CD4-positive, alpha-beta memory T cell (primary cell): ENCODE data around the gene SLC37A1. TPM values are rescaled to one million over a fixed set of nuclear protein-coding genes. Genes with fewer than 3 reads are reported as not detected.

Experiments used
- CTCF ChIA-PET: fragments of 350-600 bp; sonication (Branson Sonifier 250); formaldehyde crosslinking; loops from one replicate; lab custom pipeline; 2021; ENCODE audit warnings: inconsistent platforms; ENCODE audit not compliant: partially characterized antibody; lab: Charles Lee
- POLR2A ChIA-PET: fragments of 350-600 bp; sonication (Branson Sonifier 250); formaldehyde crosslinking; loops from one replicate; lab custom pipeline; 2021; ENCODE audit not compliant: partially characterized antibody; lab: Charles Lee
- DNase-seq, 5 donors: peaks; one replicate each; pipeline versions ENCODE4 v3.0.0 to v3.0.0-alpha.2; 2020 to 2022; ENCODE audit warnings: mixed read lengths in 1 of 5
- H3K27ac ChIP-seq: one replicate; pipeline ENCODE4 v1.7.0; 2013; ENCODE audit warnings: low read depth, low read length
- H3K27me3 ChIP-seq: 2 replicates; pipeline ENCODE4 v1.7.0; 2013; ENCODE audit warnings: mild to moderate bottlenecking, low read length, moderate library complexity; ENCODE audit not compliant: insufficient read depth
- H3K36me3 ChIP-seq: 2 replicates; pipeline ENCODE4 v1.7.0; 2013; ENCODE audit warnings: mild to moderate bottlenecking, low read length, moderate library complexity; ENCODE audit not compliant: insufficient read depth
- H3K4me1 ChIP-seq: 2 replicates; pipeline ENCODE4 v1.7.0; 2013; ENCODE audit warnings: mild to moderate bottlenecking, low read length, moderate library complexity; ENCODE audit not compliant: insufficient read depth
- H3K4me3 ChIP-seq, 2 donors: one replicate each; pipeline ENCODE4 v1.7.0; 2013; ENCODE audit warnings: low read length in 2 of 2, mild to moderate bottlenecking in 1 of 2
- H3K9me3 ChIP-seq, 2 donors: one replicate each; pipeline ENCODE4 v1.7.0; 2013; ENCODE audit warnings: low read length in 2 of 2, control low read depth in 1 of 2; ENCODE audit not compliant: control insufficient read depth in 1 of 2
- H3K27ac Mint-ChIP-seq, 7 donors: one replicate each; pipeline ENCODE4 v1.8.0; 2020 to 2021; ENCODE audit warnings: mixed read lengths in 7 of 7, mild to moderate bottlenecking in 6 of 7, inconsistent platforms in 3 of 7, moderate library complexity in 3 of 7
- H3K27me3 Mint-ChIP-seq, 2 donors: one replicate each; pipeline ENCODE4 v1.8.0; 2020 to 2021; ENCODE audit warnings: mixed read lengths in 2 of 2
- H3K36me3 Mint-ChIP-seq, 2 donors: one replicate each; pipeline ENCODE4 v1.8.0; 2020 to 2021; ENCODE audit warnings: mixed read lengths in 2 of 2, inconsistent platforms in 1 of 2, mild to moderate bottlenecking in 1 of 2
- H3K4me1 Mint-ChIP-seq, 4 donors: one replicate each; pipeline ENCODE4 v1.8.0; 2020 to 2021; ENCODE audit warnings: mixed read lengths in 4 of 4, mild to moderate bottlenecking in 1 of 4
- H3K4me3 Mint-ChIP-seq, 8 donors: one replicate each; pipeline ENCODE4 v1.8.0; 2020 to 2021; ENCODE audit warnings: mixed read lengths in 8 of 8, mild to moderate bottlenecking in 7 of 8, moderate library complexity in 6 of 8, inconsistent platforms in 3 of 8
- H3K9me3 Mint-ChIP-seq, 8 donors: one replicate each; pipeline ENCODE4 v1.8.0; 2020 to 2021; ENCODE audit warnings: mixed read lengths in 8 of 8, mild to moderate bottlenecking in 5 of 8, inconsistent platforms in 3 of 8, moderate library complexity in 1 of 8
- intact Hi-C: fragments of 100-400 bp; cut with micrococcal nuclease; formaldehyde crosslinking; loops from one replicate; pipeline ENCODE4 v1.15.1; 2023
- polyA plus RNA-seq, 2 donors: library from polyadenylated mRNA; unstranded; fragments of 300-500 nt; fragmentation: Illumina TruSeq; gene quantifications; one replicate each; pipeline ENCODE4 v1.2.3, GENCODE V29; 2021
- total RNA-seq, 2 experiments: library from RNA; stranded (reverse); gene quantifications; one replicate each; pipeline ENCODE4 v1.2.3, GENCODE V29; 2021

SLC37A1 gene
- total and polyA plus RNA-seq, 4 experiments from 2014 or later = 4.7 to 18.5 (median 12.6) TPM

- H3K9me3 ChIP-seq = no peaks in the 10 kb centered on the region
- Mint-ChIP-seq H3K36me3 (no peaks in the 10 kb centered on the region), H3K27me3 (peaks cover 16% of the 10 kb centered on the region in 2 donors), H3K4me1 (peaks cover 2 to 5% (median 4%) of the 10 kb centered on the region in 4 donors), H3K4me3 (no peak overlapping the region), H3K27ac (no peak overlapping the region), H3K9me3 (peaks cover 0 to 3% (median 0%) of the 10 kb centered on the region in 8 donors)
- no peak for DNase-seq
- ChIA-PET POLR2A (interaction anchor here (1.4 kb wide), 1 partner anchor 65 kb away, joined by 4 read pairs; no protein-coding TSS in a partner anchor), CTCF (no interaction called here)
- peaks cover 6% of the 10 kb centered on the region for H3K4me1 ChIP-seq
- H3K27me3 ChIP-seq = no peaks in the 10 kb centered on the region
- intact Hi-C loops = loop anchor here (10.0 kb wide), 1 partner anchor 404 kb away; the partner anchor contains the start of gene NDUFV3
- no peak overlapping the region for H3K27ac ChIP-seq
- H3K36me3 ChIP-seq = no peaks in the 10 kb centered on the region
- no peak overlapping the region for H3K4me3 ChIP-seq
Observed at GRCh38 chr21:42490720-42491119, 22.9 kb upstream of the SLC37A1 start.

GRCh38 chr21:42491328-42491727 is 22.3 kb upstream of the SLC37A1 start:
- H3K36me3 ChIP-seq = no peaks in the 10 kb centered on the region
- H3K9me3 ChIP-seq = no peaks in the 10 kb centered on the region
- peaks cover 12 to 18% of the 10 kb centered on the region in 2 donors for H3K27me3 Mint-ChIP-seq
- DNase-seq = no peak
- no peak overlapping the region for H3K27ac Mint-ChIP-seq
- H3K4me3 ChIP-seq = no peak overlapping the region
- ChIA-PET POLR2A (interaction anchor here (1.4 kb wide), 1 partner anchor 66 kb away, joined by 4 read pairs; no protein-coding TSS in a partner anchor), CTCF (no interaction called here)
- intact Hi-C loops = loop anchor here (10.0 kb wide), 1 partner anchor 403 kb away; the partner anchor contains the start of gene NDUFV3
- H3K4me1 Mint-ChIP-seq = peaks cover 4 to 10% (median 9%) of the 10 kb centered on the region in 4 donors
- no peak overlapping the region for H3K4me3 Mint-ChIP-seq
- H3K36me3 Mint-ChIP-seq = no peaks in the 10 kb centered on the region
- H3K9me3 Mint-ChIP-seq = peaks cover 0 to 3% (median 0%) of the 10 kb centered on the region in 8 donors
- no peaks in the 10 kb centered on the region for H3K27me3 ChIP-seq
- peaks cover 7% of the 10 kb centered on the region for H3K4me1 ChIP-seq
- no peak overlapping the region for H3K27ac ChIP-seq

- Mint-ChIP-seq H3K27me3 (peaks cover 5 to 13% of the 10 kb centered on the region in 2 donors), H3K4me3 (no peak overlapping the region), H3K36me3 (no peaks in the 10 kb centered on the region), H3K4me1 (peaks cover 8 to 18% (median 15%) of the 10 kb centered on the region in 4 donors), H3K9me3 (peaks cover 0 to 3% (median 0%) of the 10 kb centered on the region in 8 donors), H3K27ac (no peak overlapping the region)
- intact Hi-C loops = loop anchor here (10.0 kb wide), 1 partner anchor 403 kb away; the partner anchor contains the start of gene NDUFV3
- Histone ChIP-seq H3K27me3 (no peaks in the 10 kb centered on the region), H3K4me3 (no peak overlapping the region), H3K27ac (no peak overlapping the region), H3K4me1 (peaks cover 14% of the 10 kb centered on the region), H3K9me3 (no peaks in the 10 kb centered on the region), H3K36me3 (no peaks in the 10 kb centered on the region)
- POLR2A ChIA-PET = no interaction called here
- CTCF ChIA-PET = no interaction called here
- DNase-seq = no peak
Observed at GRCh38 chr21:42492201-42492600, 21.5 kb upstream of the SLC37A1 start.

GRCh38 chr21:42493109-42494060 is 20.3 kb upstream of the SLC37A1 start:
- Mint-ChIP-seq H3K36me3 (no peaks in the 10 kb centered on the region), H3K9me3 (peaks cover 0 to 3% (median 0%) of the 10 kb centered on the region in 8 donors), H3K4me3 (no peak overlapping the region), H3K27ac (peak overlapping the region in 2 of 7 donors; percentile 12 to 37), H3K27me3 (peaks cover 5 to 6% of the 10 kb centered on the region in 2 donors), H3K4me1 (peaks cover 8 to 20% (median 15%) of the 10 kb centered on the region in 4 donors)
- intact Hi-C loops = loop anchor here (10.0 kb wide), 1 partner anchor 401 kb away; the partner anchor contains the start of gene NDUFV3
- peaks cover 15% of the 10 kb centered on the region for H3K4me1 ChIP-seq
- H3K36me3 ChIP-seq = no peaks in the 10 kb centered on the region
- H3K9me3 ChIP-seq = no peaks in the 10 kb centered on the region
- no peaks in the 10 kb centered on the region for H3K27me3 ChIP-seq
- no peak for DNase-seq
- no peak overlapping the region for H3K4me3 ChIP-seq
- H3K27ac ChIP-seq = no peak overlapping the region
- CTCF ChIA-PET = no interaction called here
- POLR2A ChIA-PET = no interaction called here

- Mint-ChIP-seq H3K27ac (peak overlapping the region in 3 of 7 donors; percentile 12 to 82 (median 18)), H3K9me3 (no peaks in the 10 kb centered on the region), H3K4me1 (peaks cover 8 to 20% (median 15%) of the 10 kb centered on the region in 4 donors), H3K4me3 (peak overlapping the region in 3 of 8 donors; percentile 90 to 93 (median 93)), H3K27me3 (peaks cover 2 to 7% of the 10 kb centered on the region in 2 donors), H3K36me3 (no peaks in the 10 kb centered on the region)
- H3K9me3 ChIP-seq = no peaks in the 10 kb centered on the region
- H3K4me1 ChIP-seq = peaks cover 15% of the 10 kb centered on the region
- no peaks in the 10 kb centered on the region for H3K36me3 ChIP-seq
- POLR2A ChIA-PET = interaction anchor here (0.9 to 1.8 kb wide), 3 partner anchors 19 to 398 kb away, joined by 3 to 6 read pairs (median 3); partner anchors contain the start of genes NDUFV3 and SLC37A1
- no peak overlapping the region for H3K4me3 ChIP-seq
- CTCF ChIA-PET = no interaction called here
- H3K27ac ChIP-seq = no peak overlapping the region
- H3K27me3 ChIP-seq = no peaks in the 10 kb centered on the region
- DNase-seq = no peak
- intact Hi-C loops = loop anchor here (5.0 to 10.0 kb wide), 2 partner anchors 33 to 400 kb away; partner anchors contain the start of gene NDUFV3
Observed at GRCh38 chr21:42495027-42495426, 18.6 kb upstream of the SLC37A1 start.

GRCh38 chr21:42495765-42496119 is 17.9 kb upstream of the SLC37A1 start:
- H3K36me3 Mint-ChIP-seq = no peaks in the 10 kb centered on the region
- H3K27ac ChIP-seq = peak overlapping the region; percentile 79
- peak overlapping the region; percentile 82 to 97 (median 94) for H3K27ac Mint-ChIP-seq
- intact Hi-C loops = loop anchor here (1.0 to 10.0 kb wide), 6 partner anchors 18 to 485 kb away; partner anchors contain the start of genes NDUFV3, PKNOX1, SLC37A1 and ZBTB21
- POLR2A ChIA-PET = interaction anchor here (0.9 to 1.8 kb wide), 3 partner anchors 18 to 158 kb away, joined by 3 to 6 read pairs (median 4); partner anchors contain the start of gene SLC37A1
- CTCF ChIA-PET = no interaction called here
- H3K36me3 ChIP-seq = no peaks in the 10 kb centered on the region
- peak overlapping the region; percentile 44 to 60 for H3K4me3 ChIP-seq
- H3K27me3 Mint-ChIP-seq = peaks cover 2 to 8% of the 10 kb centered on the region in 2 donors
- DNase-seq = no peak
- no peaks in the 10 kb centered on the region for H3K9me3 ChIP-seq
- H3K4me1 ChIP-seq = peaks cover 15% of the 10 kb centered on the region
- H3K9me3 Mint-ChIP-seq = no peaks in the 10 kb centered on the region
- peak overlapping the region; percentile 86 to 96 (median 92) for H3K4me3 Mint-ChIP-seq
- no peaks in the 10 kb centered on the region for H3K27me3 ChIP-seq
- peaks cover 8 to 20% (median 15%) of the 10 kb centered on the region in 4 donors for H3K4me1 Mint-ChIP-seq
